AG20443 (cell line): ENCODE results near the gene CPTP.
"Not testable (repeated sequence)": the region's sequence is repeated elsewhere in the genome, so short reads cannot be mapped to it uniquely, and the experiment has no call there.

Experiments
- DNase-seq: peaks from one replicate; pipeline ENCODE4 v3.0.0; 2012; ENCODE audit warnings: low spot score, mixed read lengths

Gene CPTP

GRCh38 chr1:1366699-1367066, 42.1 kb downstream of the CPTP start:
- no peak for DNase-seq

- no peak for DNase-seq
Observed at GRCh38 chr1:1367315-1367714, 42.7 kb downstream of the CPTP start.

- not testable (repeated sequence) for DNase-seq
Observed at GRCh38 chr1:1370094-1370493, 45.5 kb downstream of the CPTP start.

GRCh38 chr1:1370771-1371300, 46.2 kb downstream of the CPTP start:
- DNase-seq, result no peak

GRCh38 chr1:1371364-1371745, 46.8 kb downstream of the CPTP start:
- peak; percentile 41 for DNase-seq

- DNase-seq, result peak; percentile 79
Observed at GRCh38 chr1:1371746-1372711, 47.4 kb downstream of the CPTP start.

GRCh38 chr1:1373051-1373814, 48.6 kb downstream of the CPTP start:
- DNase-seq, result no peak

- DNase-seq, result no peak
Observed at GRCh38 chr1:1373815-1374588, 49.4 kb downstream of the CPTP start.

GRCh38 chr1:1374589-1374928, 50.0 kb downstream of the CPTP start:
- DNase-seq, result no peak

- DNase-seq, result peak; percentile 98
Observed at GRCh38 chr1:1374929-1375662, 50.5 kb downstream of the CPTP start, which contains the start of gene AURKAIP1. TSS of gene AURKAIP1 (minus strand) at chr1:1375207. CDS start at chr1:1374756, 451 bp downstream.

- no peak for DNase-seq
Observed at GRCh38 chr1:1376551-1377226, 52.1 kb downstream of the CPTP start.

- no peak for DNase-seq
Observed at GRCh38 chr1:1377540-1378205, 53.1 kb downstream of the CPTP start.
